Measurements from ENCODE around the gene SMIM44. TPM values are rescaled to one million over a fixed set of nuclear protein-coding genes. Genes with fewer than 3 reads are reported as not detected.
"Not testable (repeated sequence)": the region's sequence is repeated elsewhere in the genome, so short reads cannot be mapped to it uniquely, and the experiment has no call there.

Gene SMIM44
- polyA plus RNA-seq, 4 donors: 0.32 TPM; not detected in 3

GRCh38 chr19:3518659-3519058 is 35.4 kb upstream of the SMIM44 start:
- no peak for DNase-seq (ENCODE audit: low read depth in 4 of 4, low spot score in 3 of 4)

GRCh38 chr19:3518255-3518654 is 35.0 kb upstream of the SMIM44 start:
- DNase-seq (ENCODE audit: low read depth in 4 of 4, low spot score in 3 of 4): no peak

GRCh38 chr19:3517638-3518037 is 34.4 kb upstream of the SMIM44 start:
- DNase-seq (ENCODE audit: low read depth in 4 of 4, low spot score in 3 of 4): no peak

- no peak for DNase-seq (ENCODE audit: low read depth in 4 of 4, low spot score in 3 of 4)
These were observed 33.5 kb upstream of the SMIM44 start for GRCh38 chr19:3516675-3517207.

GRCh38 chr19:3515891-3516422 is 32.7 kb upstream of the SMIM44 start:
- DNase-seq (ENCODE audit: low read depth in 4 of 4, low spot score in 3 of 4): no peak

GRCh38 chr19:3514930-3515329 is 31.7 kb upstream of the SMIM44 start:
- no peak for DNase-seq (ENCODE audit: low read depth in 4 of 4, low spot score in 3 of 4)

- DNase-seq (ENCODE audit: low read depth in 4 of 4, low spot score in 3 of 4): no peak
These were observed 30.2 kb upstream of the SMIM44 start for GRCh38 chr19:3513229-3514140.

GRCh38 chr19:3512562-3513228 is 29.5 kb upstream of the SMIM44 start:
- DNase-seq (ENCODE audit: low read depth in 4 of 4, low spot score in 3 of 4): no peak

GRCh38 chr19:3511506-3512251 is 28.4 kb upstream of the SMIM44 start:
- DNase-seq (ENCODE audit: low read depth in 4 of 4, low spot score in 3 of 4): no peak

GRCh38 chr19:3510727-3511126 is 27.5 kb upstream of the SMIM44 start:
- DNase-seq (ENCODE audit: low read depth in 4 of 4, low spot score in 3 of 4): no peak

GRCh38 chr19:3509566-3509989 is 26.3 kb upstream of the SMIM44 start:
- DNase-seq (ENCODE audit: low read depth in 4 of 4, low spot score in 3 of 4): no peak

- no peak for DNase-seq (ENCODE audit: low read depth in 4 of 4, low spot score in 3 of 4)
These were observed 25.7 kb upstream of the SMIM44 start for GRCh38 chr19:3508771-3509535.

GRCh38 chr19:3508121-3508661 is 24.9 kb upstream of the SMIM44 start:
- DNase-seq (ENCODE audit: low read depth in 4 of 4, low spot score in 3 of 4): not testable (repeated sequence)

GRCh38 chr19:3507371-3508120 is 24.3 kb upstream of the SMIM44 start:
- no peak for DNase-seq (ENCODE audit: low read depth in 4 of 4, low spot score in 3 of 4)

GRCh38 chr19:3506384-3507340 is 23.4 kb upstream of the SMIM44 start:
- DNase-seq (ENCODE audit: low read depth in 4 of 4, low spot score in 3 of 4): no peak

GRCh38 chr19:3505598-3506383 is 22.6 kb upstream of the SMIM44 start, which contains the start of gene FZR1:
Gene FZR1 (plus strand): TSS chr19:3506311. CDS start chr19:3522990, 16,679 bp downstream.
- DNase-seq (ENCODE audit: low read depth in 4 of 4, low spot score in 3 of 4): peak; percentile 94 to 96 (median 95)

GRCh38 chr19:3504735-3505134 is 21.5 kb upstream of the SMIM44 start:
- no peak for DNase-seq (ENCODE audit: low read depth in 4 of 4, low spot score in 3 of 4)
